Fibroblast of mammary gland (primary cell): ENCODE results near the gene PTGDS.

ENCODE experiments used
- DNase-seq: peaks from one replicate; pipeline ENCODE4 v3.0.0-alpha.2; 2010; ENCODE audit warnings: low read depth
- H3K4me3 ChIP-seq: 2 replicates; pipeline ENCODE4 v1.5.1; 2011; ENCODE audit warnings: low read depth, mild to moderate bottlenecking, low read length, moderate library complexity; ENCODE audit not compliant: control insufficient read depth
- TF ChIP-seq, protein P1 (sequence below): conservative IDR thresholded peaks from 2 replicates; pipeline ENCODE4 v1.5.1; 2011; ENCODE audit warnings: low read depth, low read length, inconsistent platforms; ENCODE audit not compliant: control insufficient read depth, insufficient read depth

PTGDS gene

GRCh38 chr9:136983167-136983566, 5.9 kb downstream of the PTGDS start:
- DNase-seq, result no peak
- TF ChIP-seq, protein P1, sequence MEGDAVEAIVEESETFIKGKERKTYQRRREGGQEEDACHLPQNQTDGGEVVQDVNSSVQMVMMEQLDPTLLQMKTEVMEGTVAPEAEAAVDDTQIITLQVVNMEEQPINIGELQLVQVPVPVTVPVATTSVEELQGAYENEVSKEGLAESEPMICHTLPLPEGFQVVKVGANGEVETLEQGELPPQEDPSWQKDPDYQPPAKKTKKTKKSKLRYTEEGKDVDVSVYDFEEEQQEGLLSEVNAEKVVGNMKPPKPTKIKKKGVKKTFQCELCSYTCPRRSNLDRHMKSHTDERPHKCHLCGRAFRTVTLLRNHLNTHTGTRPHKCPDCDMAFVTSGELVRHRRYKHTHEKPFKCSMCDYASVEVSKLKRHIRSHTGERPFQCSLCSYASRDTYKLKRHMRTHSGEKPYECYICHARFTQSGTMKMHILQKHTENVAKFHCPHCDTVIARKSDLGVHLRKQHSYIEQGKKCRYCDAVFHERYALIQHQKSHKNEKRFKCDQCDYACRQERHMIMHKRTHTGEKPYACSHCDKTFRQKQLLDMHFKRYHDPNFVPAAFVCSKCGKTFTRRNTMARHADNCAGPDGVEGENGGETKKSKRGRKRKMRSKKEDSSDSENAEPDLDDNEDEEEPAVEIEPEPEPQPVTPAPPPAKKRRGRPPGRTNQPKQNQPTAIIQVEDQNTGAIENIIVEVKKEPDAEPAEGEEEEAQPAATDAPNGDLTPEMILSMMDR, result no peak
- no peak overlapping the region for H3K4me3 ChIP-seq

- DNase-seq, result no peak
- H3K4me3 ChIP-seq, result no peak overlapping the region
- TF ChIP-seq, protein P1, result no peak
Observed at GRCh38 chr9:136983656-136984314, 6.5 kb downstream of the PTGDS start.

GRCh38 chr9:136984464-136985026, 7.2 kb downstream of the PTGDS start:
- no peak for DNase-seq
- H3K4me3 ChIP-seq, result no peak overlapping the region
- TF ChIP-seq, protein P1, result no peak

- TF ChIP-seq, protein P1, result no peak
- no peak for DNase-seq
- H3K4me3 ChIP-seq, result no peak overlapping the region
Observed at GRCh38 chr9:136985027-136985602, 7.8 kb downstream of the PTGDS start.

DNA sequence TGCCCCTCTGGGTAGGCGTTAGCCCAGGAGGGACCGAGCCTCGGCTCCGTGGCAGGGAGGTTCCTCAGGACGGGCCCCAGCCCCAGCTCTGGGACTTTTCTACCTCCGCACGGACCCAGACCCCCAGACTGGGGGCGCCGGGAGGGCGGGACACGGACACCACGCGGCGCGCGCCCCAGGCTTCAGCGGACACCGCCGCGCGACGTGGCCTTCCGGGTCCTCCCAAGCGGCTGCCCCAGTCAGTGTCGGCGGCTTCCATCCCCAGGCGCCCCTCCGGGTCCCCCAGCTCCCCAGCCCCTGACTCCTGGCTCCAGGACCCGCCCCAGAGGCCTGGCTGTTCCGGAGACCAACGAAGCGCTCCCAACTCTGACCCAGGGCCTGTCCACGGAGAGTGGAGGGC, 8.5 kb downstream of the PTGDS start:
- no peak overlapping the region for H3K4me3 ChIP-seq
- TF ChIP-seq, protein P1, result no peak
- no peak for DNase-seq

GRCh38 chr9:136988872-136989271, 11.6 kb downstream of the PTGDS start:
- TF ChIP-seq, protein P1, result no peak
- no peak for DNase-seq
- no peak overlapping the region for H3K4me3 ChIP-seq
